Chondrocyte (in vitro differentiated cells): Measurements from ENCODE around the gene MUS81. TPM values are rescaled to one million over a fixed set of nuclear protein-coding genes. Genes with fewer than 3 reads are reported as not detected.

ENCODE experiments used
- DNase-seq: peaks from one replicate; pipeline ENCODE4 v3.0.0; 2021; ENCODE audit warnings: mixed read lengths, low spot score
- H3K27ac Mint-ChIP-seq: one replicate; pipeline ENCODE4 v1.8.0; 2021; ENCODE audit warnings: mild to moderate bottlenecking, moderate library complexity, mixed read lengths; ENCODE audit not compliant: unreplicated experiment
- H3K27me3 Mint-ChIP-seq: 2 replicates; pipeline ENCODE4 v1.8.0; 2021; ENCODE audit warnings: low read depth, mixed read lengths
- H3K36me3 Mint-ChIP-seq: 2 replicates; pipeline ENCODE4 v1.8.0; 2021; ENCODE audit warnings: low read depth, mixed read lengths
- H3K4me1 Mint-ChIP-seq: 2 replicates; pipeline ENCODE4 v1.8.0; 2021; ENCODE audit warnings: low read depth, mild to moderate bottlenecking, mixed read lengths
- H3K4me3 Mint-ChIP-seq: one replicate; pipeline ENCODE4 v1.8.0; 2021; ENCODE audit warnings: mild to moderate bottlenecking, moderate library complexity, mixed read lengths; ENCODE audit not compliant: unreplicated experiment
- H3K9me3 Mint-ChIP-seq: 2 replicates; pipeline ENCODE4 v1.8.0; 2021; ENCODE audit warnings: low read depth, mixed read lengths
- total RNA-seq: library from RNA; stranded (reverse); gene quantifications from 3 replicates; pipeline ENCODE4 v1.2.1, GENCODE V29; 2021
- TF ChIP-seq, protein P1 (sequence below): fragments of 200-600 bp; sonication (generic); IDR thresholded peaks from 2 replicates; pipeline ENCODE4 v1.5.0; 2021; ENCODE audit warnings: antibody characterized with exemption, mild to moderate bottlenecking, moderate library complexity

Gene MUS81
- total RNA-seq, 1 donor from 2014 or later = 68.4 TPM

DNA sequence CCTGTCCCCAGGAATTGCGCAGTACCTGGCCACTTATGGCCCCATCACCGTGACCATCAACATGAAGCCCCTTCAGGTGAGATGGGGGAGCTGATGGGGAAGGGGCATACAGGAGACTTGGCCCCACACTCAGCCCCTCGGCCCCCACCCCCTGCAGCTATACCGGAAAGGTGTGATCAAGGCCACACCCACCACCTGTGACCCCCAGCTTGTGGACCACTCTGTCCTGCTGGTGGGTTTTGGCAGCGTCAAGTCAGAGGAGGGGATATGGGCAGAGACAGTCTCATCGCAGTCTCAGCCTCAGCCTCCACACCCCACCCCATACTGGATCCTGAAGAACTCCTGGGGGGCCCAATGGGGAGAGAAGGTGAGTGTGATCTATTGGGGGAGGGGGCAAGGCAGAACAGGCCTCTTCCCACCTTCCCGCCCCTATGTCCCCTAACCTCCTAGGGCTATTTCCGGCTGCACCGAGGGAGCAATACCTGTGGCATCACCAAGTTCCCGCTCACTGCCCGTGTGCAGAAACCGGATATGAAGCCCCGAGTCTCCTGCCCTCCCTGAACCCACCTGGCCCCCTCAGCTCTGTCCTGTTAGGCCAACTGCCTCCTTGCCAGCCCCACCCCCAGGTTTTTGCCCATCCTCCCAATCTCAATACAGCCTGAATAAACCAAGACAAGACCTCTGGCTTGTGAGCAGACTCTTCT lies 23.0 kb downstream of the MUS81 start:
- H3K27ac Mint-ChIP-seq = no peak overlapping the region
- TF ChIP-seq, protein P1, sequence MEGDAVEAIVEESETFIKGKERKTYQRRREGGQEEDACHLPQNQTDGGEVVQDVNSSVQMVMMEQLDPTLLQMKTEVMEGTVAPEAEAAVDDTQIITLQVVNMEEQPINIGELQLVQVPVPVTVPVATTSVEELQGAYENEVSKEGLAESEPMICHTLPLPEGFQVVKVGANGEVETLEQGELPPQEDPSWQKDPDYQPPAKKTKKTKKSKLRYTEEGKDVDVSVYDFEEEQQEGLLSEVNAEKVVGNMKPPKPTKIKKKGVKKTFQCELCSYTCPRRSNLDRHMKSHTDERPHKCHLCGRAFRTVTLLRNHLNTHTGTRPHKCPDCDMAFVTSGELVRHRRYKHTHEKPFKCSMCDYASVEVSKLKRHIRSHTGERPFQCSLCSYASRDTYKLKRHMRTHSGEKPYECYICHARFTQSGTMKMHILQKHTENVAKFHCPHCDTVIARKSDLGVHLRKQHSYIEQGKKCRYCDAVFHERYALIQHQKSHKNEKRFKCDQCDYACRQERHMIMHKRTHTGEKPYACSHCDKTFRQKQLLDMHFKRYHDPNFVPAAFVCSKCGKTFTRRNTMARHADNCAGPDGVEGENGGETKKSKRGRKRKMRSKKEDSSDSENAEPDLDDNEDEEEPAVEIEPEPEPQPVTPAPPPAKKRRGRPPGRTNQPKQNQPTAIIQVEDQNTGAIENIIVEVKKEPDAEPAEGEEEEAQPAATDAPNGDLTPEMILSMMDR = no peak

GRCh38 chr11:65883786-65884715 lies 23.8 kb downstream of the MUS81 start:
- TF ChIP-seq, protein P1 = no peak
- peak overlapping the region; percentile 54 for H3K27ac Mint-ChIP-seq
- H3K9me3 Mint-ChIP-seq = no peaks in the 10 kb centered on the region
- DNase-seq = no peak
- no peak overlapping the region for H3K4me3 Mint-ChIP-seq
- H3K36me3 Mint-ChIP-seq = peaks cover 20% of the 10 kb centered on the region
- no peaks in the 10 kb centered on the region for H3K27me3 Mint-ChIP-seq
- peaks cover 32% of the 10 kb centered on the region for H3K4me1 Mint-ChIP-seq

More for the DNA sequence above, 23.0 kb downstream of the MUS81 start:
- Mint-ChIP-seq H3K4me1 (peaks cover 26% of the 10 kb centered on the region), H3K27me3 (no peaks in the 10 kb centered on the region), H3K9me3 (no peaks in the 10 kb centered on the region), H3K36me3 (peaks cover 19% of the 10 kb centered on the region), H3K4me3 (no peak overlapping the region)
- DNase-seq = peak; percentile 68

- no peaks in the 10 kb centered on the region for H3K27me3 Mint-ChIP-seq
- no peak overlapping the region for H3K4me3 Mint-ChIP-seq
- H3K27ac Mint-ChIP-seq = peak overlapping the region; percentile 54
- peaks cover 39% of the 10 kb centered on the region for H3K4me1 Mint-ChIP-seq
- H3K9me3 Mint-ChIP-seq = no peaks in the 10 kb centered on the region
- H3K36me3 Mint-ChIP-seq = peaks cover 20% of the 10 kb centered on the region
- DNase-seq = no peak
- TF ChIP-seq, protein P1 = peak; percentile 100
These were observed 24.5 kb downstream of the MUS81 start for GRCh38 chr11:65884716-65885092.

DNA sequence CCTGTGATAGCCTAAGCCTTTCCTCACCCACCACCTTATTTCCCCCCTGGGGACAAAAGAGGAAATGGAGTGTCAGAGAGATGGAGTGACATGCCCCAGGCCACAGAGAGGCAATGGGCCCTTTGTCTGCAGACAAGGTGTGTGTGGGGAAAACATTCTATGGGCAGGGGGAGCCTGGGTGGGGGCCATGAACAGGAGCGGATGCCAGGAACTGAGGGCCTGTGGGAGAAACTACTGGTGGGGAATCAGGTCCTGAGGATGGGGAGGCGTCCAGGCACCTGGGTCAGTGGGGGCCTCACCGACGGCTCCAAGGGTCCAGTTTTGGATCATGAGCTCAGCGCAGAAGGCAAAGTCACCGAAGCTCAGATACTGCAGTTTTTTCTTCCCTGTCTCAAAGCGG lies 25.0 kb downstream of the MUS81 start:
- Mint-ChIP-seq H3K9me3 (no peaks in the 10 kb centered on the region), H3K27ac (no peak overlapping the region), H3K36me3 (peaks cover 20% of the 10 kb centered on the region), H3K4me1 (peaks cover 44% of the 10 kb centered on the region), H3K27me3 (no peaks in the 10 kb centered on the region), H3K4me3 (no peak overlapping the region)
- DNase-seq = no peak
- TF ChIP-seq, protein P1 = no peak

- H3K27ac Mint-ChIP-seq = no peak overlapping the region
- DNase-seq = no peak
- no peak overlapping the region for H3K4me3 Mint-ChIP-seq
- TF ChIP-seq, protein P1 = no peak
- no peaks in the 10 kb centered on the region for H3K27me3 Mint-ChIP-seq
- no peaks in the 10 kb centered on the region for H3K9me3 Mint-ChIP-seq
- peaks cover 20% of the 10 kb centered on the region for H3K36me3 Mint-ChIP-seq
- H3K4me1 Mint-ChIP-seq = peaks cover 46% of the 10 kb centered on the region
These were observed 25.7 kb downstream of the MUS81 start for GRCh38 chr11:65885808-65886536.
